PFSK-1 (cell line): ENCODE results near the gene AK2.

ENCODE experiments used
- POLR2AphosphoS5 ChIP-seq: IDR thresholded peaks from 2 replicates; pipeline ENCODE4 v1.6.1; 2012; ENCODE audit warnings: low read depth, mild to moderate bottlenecking, control low read depth, low read length, moderate library complexity
- TF ChIP-seq, protein P1 (sequence below), 2 experiments: IDR thresholded peaks; 2 replicates each; pipeline versions ENCODE4 v1.6.1 to v1.8.0; 2011 to 2012; ENCODE audit warnings: low read depth in 2 of 2, low read length in 2 of 2, control low read depth in 1 of 2, inconsistent platforms in 1 of 2, mild to moderate bottlenecking in 1 of 2, moderate library complexity in 1 of 2; ENCODE audit not compliant: insufficient read depth in 1 of 2

DNA sequence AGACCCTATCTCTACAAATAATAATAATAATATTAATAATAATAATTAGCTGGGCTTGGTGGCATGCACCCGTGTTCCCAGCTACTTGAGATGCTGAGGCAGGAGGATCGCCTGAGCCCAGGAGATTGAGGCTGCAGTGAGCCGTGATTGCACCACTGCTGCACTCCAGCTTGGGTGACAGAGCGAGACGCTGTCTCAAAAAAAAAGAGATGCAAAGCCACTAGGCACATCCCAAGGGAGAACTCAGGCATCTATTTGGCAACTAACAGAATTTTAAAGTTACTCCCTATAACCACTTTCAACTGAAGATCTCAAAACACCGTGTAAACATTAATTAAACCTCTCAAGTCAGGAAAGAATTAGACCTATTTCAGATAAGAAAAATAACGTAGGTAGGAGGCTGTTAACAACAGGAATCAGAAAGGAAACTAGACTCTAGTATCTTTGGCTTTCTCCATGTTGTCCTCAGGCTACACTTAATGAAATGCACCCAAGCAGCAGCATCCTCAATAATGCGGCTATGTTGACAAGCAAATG lies 75.8 kb downstream of the AK2 start:
- no peak for TF ChIP-seq POLR2AphosphoS5
- TF ChIP-seq, protein P1, sequence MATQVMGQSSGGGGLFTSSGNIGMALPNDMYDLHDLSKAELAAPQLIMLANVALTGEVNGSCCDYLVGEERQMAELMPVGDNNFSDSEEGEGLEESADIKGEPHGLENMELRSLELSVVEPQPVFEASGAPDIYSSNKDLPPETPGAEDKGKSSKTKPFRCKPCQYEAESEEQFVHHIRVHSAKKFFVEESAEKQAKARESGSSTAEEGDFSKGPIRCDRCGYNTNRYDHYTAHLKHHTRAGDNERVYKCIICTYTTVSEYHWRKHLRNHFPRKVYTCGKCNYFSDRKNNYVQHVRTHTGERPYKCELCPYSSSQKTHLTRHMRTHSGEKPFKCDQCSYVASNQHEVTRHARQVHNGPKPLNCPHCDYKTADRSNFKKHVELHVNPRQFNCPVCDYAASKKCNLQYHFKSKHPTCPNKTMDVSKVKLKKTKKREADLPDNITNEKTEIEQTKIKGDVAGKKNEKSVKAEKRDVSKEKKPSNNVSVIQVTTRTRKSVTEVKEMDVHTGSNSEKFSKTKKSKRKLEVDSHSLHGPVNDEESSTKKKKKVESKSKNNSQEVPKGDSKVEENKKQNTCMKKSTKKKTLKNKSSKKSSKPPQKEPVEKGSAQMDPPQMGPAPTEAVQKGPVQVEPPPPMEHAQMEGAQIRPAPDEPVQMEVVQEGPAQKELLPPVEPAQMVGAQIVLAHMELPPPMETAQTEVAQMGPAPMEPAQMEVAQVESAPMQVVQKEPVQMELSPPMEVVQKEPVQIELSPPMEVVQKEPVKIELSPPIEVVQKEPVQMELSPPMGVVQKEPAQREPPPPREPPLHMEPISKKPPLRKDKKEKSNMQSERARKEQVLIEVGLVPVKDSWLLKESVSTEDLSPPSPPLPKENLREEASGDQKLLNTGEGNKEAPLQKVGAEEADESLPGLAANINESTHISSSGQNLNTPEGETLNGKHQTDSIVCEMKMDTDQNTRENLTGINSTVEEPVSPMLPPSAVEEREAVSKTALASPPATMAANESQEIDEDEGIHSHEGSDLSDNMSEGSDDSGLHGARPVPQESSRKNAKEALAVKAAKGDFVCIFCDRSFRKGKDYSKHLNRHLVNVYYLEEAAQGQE (IDR thresholded peaks at IDR 0.05; ENCODE audit: insufficient read depth in 1 of 2, low read depth in 2 of 2, low read length in 2 of 2): no peak
